IgD-negative memory B cell (primary cell): ENCODE results near the gene ALKBH2. TPM values are rescaled to one million over a fixed set of nuclear protein-coding genes. Genes with fewer than 3 reads are reported as not detected.

ENCODE experiments used
- H3K27ac Mint-ChIP-seq, 3 donors: one replicate each; pipeline ENCODE4 v1.8.0; 2020 to 2022; ENCODE audit warnings: mild to moderate bottlenecking in 3 of 3, mixed read lengths in 3 of 3, moderate library complexity in 1 of 3
- H3K27me3 Mint-ChIP-seq: one replicate; pipeline ENCODE4 v1.8.0; 2021; ENCODE audit warnings: mixed read lengths
- H3K36me3 Mint-ChIP-seq: one replicate; pipeline ENCODE4 v1.8.0; 2020; ENCODE audit warnings: mild to moderate bottlenecking, mixed read lengths
- H3K4me1 Mint-ChIP-seq, 3 donors: one replicate each; pipeline ENCODE4 v1.8.0; 2020 to 2022; ENCODE audit warnings: mixed read lengths in 3 of 3, mild to moderate bottlenecking in 1 of 3
- H3K4me3 Mint-ChIP-seq, 4 donors: one replicate each; pipeline ENCODE4 v1.8.0; 2020 to 2022; ENCODE audit warnings: mild to moderate bottlenecking in 4 of 4, mixed read lengths in 4 of 4, moderate library complexity in 3 of 4
- H3K9me3 Mint-ChIP-seq, 3 donors: one replicate each; pipeline ENCODE4 v1.8.0; 2020 to 2021; ENCODE audit warnings: mixed read lengths in 3 of 3, mild to moderate bottlenecking in 1 of 3
- polyA plus RNA-seq: library from polyadenylated mRNA; unstranded; fragments of 300-500 nt; fragmentation: Illumina TruSeq; gene quantifications from one replicate; pipeline ENCODE4 v1.2.3, GENCODE V29; 2021

The ALKBH2 gene
- polyA plus RNA-seq, 1 donor from 2014 or later: 17.6 TPM

DNA sequence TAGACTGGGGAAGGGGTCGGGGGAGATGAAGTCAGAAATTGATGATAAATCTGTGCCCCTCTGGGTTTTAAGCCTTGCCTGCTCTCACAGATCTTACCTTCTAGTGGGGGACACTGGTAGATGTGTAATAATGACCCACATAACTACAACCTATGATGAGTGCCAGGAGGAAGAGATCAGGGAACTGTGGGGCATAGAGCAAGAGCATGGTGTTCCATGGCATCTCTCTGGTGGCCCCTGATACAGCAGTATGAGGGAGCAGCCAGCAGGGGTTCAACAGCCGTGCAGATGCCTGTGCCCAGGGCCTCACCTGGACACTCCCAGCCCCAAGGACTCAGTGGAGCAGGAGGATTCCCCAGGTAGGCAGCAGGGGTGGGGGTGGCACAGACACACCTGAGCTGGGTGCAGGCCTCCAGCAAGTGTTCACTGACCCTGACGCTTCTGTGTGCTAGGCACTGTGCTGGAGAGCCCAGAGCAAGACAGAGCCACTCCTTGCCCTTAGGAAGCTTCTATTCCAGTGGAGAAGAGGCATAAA, 28.1 kb upstream of the ALKBH2 start:
- no peaks in the 10 kb centered on the region for H3K9me3 Mint-ChIP-seq
- H3K4me3 Mint-ChIP-seq: no peak overlapping the region

GRCh38 chr12:109120557-109120956, 27.3 kb upstream of the ALKBH2 start:
- Mint-ChIP-seq H3K4me1 (no peaks in the 10 kb centered on the region), H3K27ac (no peak overlapping the region), H3K27me3 (peaks cover 2% of the 10 kb centered on the region), H3K36me3 (peaks cover 6% of the 10 kb centered on the region), H3K4me3 (no peak overlapping the region), H3K9me3 (no peaks in the 10 kb centered on the region)

More for the DNA sequence above, 28.1 kb upstream of the ALKBH2 start:
- H3K27ac Mint-ChIP-seq: no peak overlapping the region
- peaks cover 2% of the 10 kb centered on the region for H3K27me3 Mint-ChIP-seq
- no peaks in the 10 kb centered on the region for H3K4me1 Mint-ChIP-seq
- H3K36me3 Mint-ChIP-seq: peaks cover 6% of the 10 kb centered on the region

DNA sequence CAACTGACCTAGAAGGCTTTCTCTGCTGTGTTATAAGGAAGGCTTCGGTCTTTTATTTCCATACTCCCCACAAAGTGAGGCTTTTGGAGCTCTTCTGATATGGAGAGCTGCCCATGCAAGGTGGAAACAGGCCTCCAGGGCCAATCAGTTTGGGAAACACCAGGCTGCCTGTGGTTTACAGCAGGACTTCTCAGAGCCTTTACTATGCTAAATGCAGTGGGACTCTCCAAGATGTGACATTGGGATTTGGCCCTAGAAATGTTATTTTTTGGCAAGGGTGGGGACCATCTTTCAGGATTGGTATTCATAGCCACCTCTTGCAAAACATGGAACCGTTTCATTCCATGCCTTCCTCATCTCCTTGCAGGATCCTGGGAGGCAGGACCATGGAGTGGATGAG, 26.8 kb upstream of the ALKBH2 start:
- peaks cover 6% of the 10 kb centered on the region for H3K36me3 Mint-ChIP-seq

GRCh38 chr12:109116611-109116949, 23.3 kb upstream of the ALKBH2 start:
- no peaks in the 10 kb centered on the region for H3K9me3 Mint-ChIP-seq
- no peak overlapping the region for H3K27ac Mint-ChIP-seq
- peaks cover 0 to 4% (median 2%) of the 10 kb centered on the region in 3 donors for H3K4me1 Mint-ChIP-seq
- peaks cover under 1% of the 10 kb centered on the region for H3K27me3 Mint-ChIP-seq
- peaks cover 6% of the 10 kb centered on the region for H3K36me3 Mint-ChIP-seq
- no peak overlapping the region for H3K4me3 Mint-ChIP-seq

More for the DNA sequence above, 26.8 kb upstream of the ALKBH2 start:
- Mint-ChIP-seq H3K9me3 (no peaks in the 10 kb centered on the region), H3K4me1 (peaks cover 0 to under 1% (median 0%) of the 10 kb centered on the region in 3 donors), H3K27me3 (peaks cover 2% of the 10 kb centered on the region), H3K4me3 (no peak overlapping the region), H3K27ac (no peak overlapping the region)

GRCh38 chr12:109115758-109116610, 22.7 kb upstream of the ALKBH2 start, which contains the start of gene ACACB:
TSS of gene ACACB (plus strand) at chr12:109116587. CDS start at chr12:109139406, 22,819 bp downstream.
- peak within 1 kb of the TSS in 1 of 4 donors; percentile 61 for H3K4me3 Mint-ChIP-seq
- peaks cover 3% of the 10 kb centered on the region for H3K36me3 Mint-ChIP-seq
- H3K4me1 Mint-ChIP-seq: peaks cover 0 to 4% (median 2%) of the 10 kb centered on the region in 3 donors
- no peaks in the 10 kb centered on the region for H3K9me3 Mint-ChIP-seq
- H3K27ac Mint-ChIP-seq: no peak within 1 kb of the TSS
- no peaks in the 10 kb centered on the region for H3K27me3 Mint-ChIP-seq

- no peak overlapping the region for H3K4me3 Mint-ChIP-seq
- no peak overlapping the region for H3K27ac Mint-ChIP-seq
- H3K9me3 Mint-ChIP-seq: no peaks in the 10 kb centered on the region
- H3K4me1 Mint-ChIP-seq: peaks cover 0 to 5% (median 2%) of the 10 kb centered on the region in 3 donors
- H3K27me3 Mint-ChIP-seq: no peaks in the 10 kb centered on the region
- H3K36me3 Mint-ChIP-seq: peaks cover under 1% of the 10 kb centered on the region
These were observed 22.1 kb upstream of the ALKBH2 start for GRCh38 chr12:109115404-109115757.

DNA sequence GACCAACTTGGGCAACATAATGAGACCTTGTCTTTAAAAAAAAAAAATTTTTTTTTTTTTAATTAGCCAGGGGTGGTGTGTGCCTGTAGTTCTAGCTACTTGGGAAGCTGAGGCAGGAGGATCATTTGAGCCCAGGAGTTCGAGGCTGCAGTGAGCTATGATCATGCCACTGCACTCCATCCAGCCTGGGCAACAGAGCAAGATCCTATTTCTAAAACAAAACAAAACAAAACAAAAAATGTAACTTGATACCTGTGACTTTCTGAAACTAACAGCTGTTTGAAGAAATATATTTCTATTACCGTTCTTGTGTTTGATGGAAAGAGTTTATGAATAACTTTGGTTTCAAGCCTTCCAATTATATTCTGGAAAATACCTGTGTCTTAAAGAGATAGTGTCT, 21.4 kb upstream of the ALKBH2 start:
- Mint-ChIP-seq H3K9me3 (no peaks in the 10 kb centered on the region), H3K27ac (no peak overlapping the region), H3K4me3 (no peak overlapping the region), H3K27me3 (no peaks in the 10 kb centered on the region), H3K36me3 (no peaks in the 10 kb centered on the region), H3K4me1 (peaks cover 0 to 5% (median 2%) of the 10 kb centered on the region in 3 donors)

DNA sequence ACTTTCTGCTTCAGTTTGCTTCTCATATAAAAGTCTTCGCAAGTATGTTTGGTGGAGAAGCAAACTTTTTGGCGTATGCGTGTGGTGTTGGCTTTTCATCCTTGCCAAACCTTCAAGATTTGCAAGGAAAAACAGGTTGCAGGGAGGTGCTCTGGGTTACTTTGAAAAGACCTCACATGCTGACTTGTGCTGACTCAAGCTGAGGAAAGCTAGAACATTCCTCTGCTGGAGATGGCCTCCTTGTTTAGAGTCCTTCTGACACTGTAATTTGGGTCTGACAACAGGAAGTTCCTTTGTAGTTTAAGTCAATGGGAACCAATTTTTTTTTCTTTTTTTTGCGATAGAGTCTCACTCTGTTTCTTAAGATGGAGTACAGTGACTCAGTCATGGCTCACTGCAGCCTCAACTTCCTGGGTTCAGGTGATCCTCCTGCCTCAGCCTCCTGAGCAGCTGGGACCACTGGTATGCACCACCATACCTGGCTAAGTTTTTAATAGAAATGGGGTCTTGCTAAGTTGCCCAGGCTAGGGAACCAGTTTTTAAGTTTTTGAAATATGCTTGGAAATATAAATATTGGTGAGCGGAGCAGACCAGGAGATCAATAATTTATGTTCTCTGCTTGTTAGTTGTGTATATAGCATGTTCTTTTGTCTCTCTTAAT, 20.5 kb upstream of the ALKBH2 start:
- no peak overlapping the region for H3K27ac Mint-ChIP-seq
- H3K4me3 Mint-ChIP-seq: no peak overlapping the region
- no peaks in the 10 kb centered on the region for H3K27me3 Mint-ChIP-seq
- H3K9me3 Mint-ChIP-seq: no peaks in the 10 kb centered on the region
- peaks cover 0 to 5% (median 2%) of the 10 kb centered on the region in 3 donors for H3K4me1 Mint-ChIP-seq
- H3K36me3 Mint-ChIP-seq: no peaks in the 10 kb centered on the region

DNA sequence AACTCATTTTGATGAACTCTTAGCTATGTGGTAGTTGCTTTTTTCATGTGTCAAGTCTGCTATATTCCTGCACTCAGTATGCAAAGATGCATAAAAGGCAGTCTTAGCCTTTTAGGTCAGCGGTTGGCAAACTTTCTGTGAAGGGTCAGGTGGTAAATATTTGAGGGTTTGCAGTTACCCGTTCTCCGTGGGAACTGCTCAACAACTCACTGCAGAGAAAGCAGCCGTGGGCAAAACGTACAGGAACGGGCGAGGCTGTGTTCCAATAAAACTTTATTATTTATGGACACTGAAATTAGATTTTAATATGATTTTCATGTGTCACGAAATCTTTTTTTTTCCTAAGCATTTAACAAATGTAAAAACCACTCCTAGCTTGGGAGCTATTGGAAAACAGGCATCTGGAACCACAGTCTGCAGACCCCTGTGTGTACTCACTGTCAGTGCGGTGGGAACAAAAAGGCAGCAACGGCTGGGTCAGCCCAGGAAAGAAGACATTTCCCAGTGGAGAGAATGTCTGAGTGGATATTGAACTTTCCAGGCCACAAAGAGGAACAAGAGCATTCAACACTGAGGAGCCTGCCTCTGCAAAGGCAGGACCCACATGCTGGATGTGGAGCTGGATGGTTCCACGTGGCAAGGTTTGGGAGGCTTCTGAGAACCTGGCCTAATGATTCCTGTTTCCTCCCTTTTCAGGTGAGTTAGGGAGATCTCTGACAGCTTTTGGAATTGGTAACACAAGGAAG, 19.6 kb upstream of the ALKBH2 start:
- no peak overlapping the region for H3K4me3 Mint-ChIP-seq
- no peaks in the 10 kb centered on the region for H3K27me3 Mint-ChIP-seq
- no peaks in the 10 kb centered on the region for H3K9me3 Mint-ChIP-seq
- H3K36me3 Mint-ChIP-seq: no peaks in the 10 kb centered on the region
- no peak overlapping the region for H3K27ac Mint-ChIP-seq
- H3K4me1 Mint-ChIP-seq: peaks cover 0 to 5% (median 2%) of the 10 kb centered on the region in 3 donors

GRCh38 chr12:109110988-109111495, 17.8 kb upstream of the ALKBH2 start:
- H3K9me3 Mint-ChIP-seq: no peaks in the 10 kb centered on the region
- peaks cover 1% of the 10 kb centered on the region for H3K36me3 Mint-ChIP-seq
- peaks cover 0 to 5% (median 2%) of the 10 kb centered on the region in 3 donors for H3K4me1 Mint-ChIP-seq
- peak overlapping the region in 1 of 3 donors; percentile 39 for H3K27ac Mint-ChIP-seq
- H3K27me3 Mint-ChIP-seq: no peaks in the 10 kb centered on the region
- peak overlapping the region; percentile 60 to 89 (median 78) for H3K4me3 Mint-ChIP-seq

- Mint-ChIP-seq H3K36me3 (peaks cover 1% of the 10 kb centered on the region), H3K9me3 (no peaks in the 10 kb centered on the region), H3K27me3 (no peaks in the 10 kb centered on the region), H3K27ac (no peak overlapping the region), H3K4me3 (no peak overlapping the region), H3K4me1 (peaks cover 0 to 2% (median 2%) of the 10 kb centered on the region in 3 donors)
These were observed 16.6 kb upstream of the ALKBH2 start for GRCh38 chr12:109109746-109110350.

DNA sequence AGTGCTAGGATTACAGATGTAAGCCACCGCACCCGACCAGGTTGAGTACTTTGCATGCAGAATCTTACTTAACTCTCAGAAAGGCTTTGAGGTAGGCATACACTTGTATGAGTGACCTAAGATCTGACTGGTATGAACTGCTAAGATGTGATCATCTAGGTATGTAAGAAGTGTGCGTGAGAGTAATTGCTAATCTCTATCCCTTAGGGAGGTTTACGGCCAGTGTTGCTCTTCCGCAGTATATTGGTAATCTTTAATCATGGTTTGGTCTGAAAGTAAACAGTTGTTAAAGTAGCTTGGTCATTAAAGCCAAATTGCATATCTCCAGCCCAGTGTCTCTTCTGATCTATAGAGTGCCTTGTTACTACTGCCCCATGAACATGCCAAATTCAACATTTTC, 11.9 kb upstream of the ALKBH2 start:
- Mint-ChIP-seq H3K27ac (no peak overlapping the region), H3K36me3 (peaks cover 1% of the 10 kb centered on the region), H3K27me3 (no peaks in the 10 kb centered on the region), H3K9me3 (no peaks in the 10 kb centered on the region), H3K4me1 (peaks cover 1 to 5% (median 3%) of the 10 kb centered on the region in 3 donors), H3K4me3 (no peak overlapping the region)

DNA sequence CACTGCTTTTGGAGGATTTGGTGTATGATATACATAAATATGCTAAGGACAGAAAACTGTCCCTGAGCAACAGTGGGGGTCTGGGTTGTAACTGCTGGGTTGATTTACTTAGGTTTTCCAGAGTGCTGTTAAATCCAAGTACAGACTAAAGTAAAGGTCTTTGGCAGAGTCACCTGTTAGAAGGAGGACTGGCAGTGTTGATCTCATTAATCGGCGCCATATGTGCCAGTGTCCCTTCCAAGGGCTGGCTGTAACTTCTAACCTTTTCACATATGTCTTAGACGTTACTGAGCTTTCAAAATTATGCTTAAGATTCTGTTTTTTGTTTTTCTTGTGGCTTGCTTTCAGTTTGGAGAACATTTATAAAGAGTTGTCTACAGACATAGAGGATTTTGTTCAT, 9.2 kb upstream of the ALKBH2 start:
- Mint-ChIP-seq H3K27me3 (no peaks in the 10 kb centered on the region), H3K27ac (no peak overlapping the region), H3K4me1 (peaks cover 12 to 20% (median 14%) of the 10 kb centered on the region in 3 donors), H3K4me3 (no peak overlapping the region), H3K36me3 (no peaks in the 10 kb centered on the region), H3K9me3 (no peaks in the 10 kb centered on the region)

DNA sequence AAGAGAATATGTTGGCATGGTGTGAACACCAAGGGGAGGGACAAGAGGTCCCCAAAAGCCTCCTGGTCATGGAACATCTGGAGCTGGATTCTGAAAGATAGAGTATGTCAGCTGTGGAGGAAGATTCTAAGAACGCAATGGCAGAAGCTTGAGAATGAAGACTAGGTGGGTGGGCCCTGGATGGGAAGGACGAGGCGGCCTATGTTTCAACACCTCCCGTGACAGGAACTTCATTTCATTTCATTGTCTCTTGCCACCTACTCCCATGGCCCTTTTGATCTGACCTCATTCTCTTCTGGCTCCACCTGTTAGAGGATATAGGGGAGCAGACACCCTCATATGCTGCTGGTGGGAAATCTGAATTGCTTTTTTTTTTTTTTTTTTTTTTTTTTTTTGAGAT, 7.5 kb upstream of the ALKBH2 start:
- Mint-ChIP-seq H3K36me3 (no peaks in the 10 kb centered on the region), H3K4me3 (peak overlapping the region in 1 of 4 donors; percentile 12), H3K9me3 (no peaks in the 10 kb centered on the region)

More for the DNA sequence above, 7.5 kb upstream of the ALKBH2 start:
- Mint-ChIP-seq H3K27me3 (no peaks in the 10 kb centered on the region), H3K4me1 (peaks cover 13 to 20% (median 14%) of the 10 kb centered on the region in 3 donors), H3K27ac (peak overlapping the region in 1 of 3 donors; percentile 54)
